Testis (tissue), 2 donors: Measurements from ENCODE around the gene TBL1XR1.

Experiments used
- POLR2A ChIP-seq: fragments of 450-650 bp; IDR thresholded peaks from one replicate; pipeline ENCODE4 v1.6.1; 2017; ENCODE audit warnings: antibody characterized with exemption, mild to moderate bottlenecking, moderate library complexity
- TF ChIP-seq, protein P1 (sequence below), 3 experiments: fragments of 450-650 bp in 2 of 3; fragments of 200-600 bp in 1 of 3; sonication (generic) in 1 of 3; IDR thresholded peaks; one replicate each; pipeline ENCODE4 v1.5.1; 2016 to 2019; ENCODE audit warnings: antibody characterized with exemption in 3 of 3, mild to moderate bottlenecking in 2 of 3, moderate library complexity in 1 of 3

DNA sequence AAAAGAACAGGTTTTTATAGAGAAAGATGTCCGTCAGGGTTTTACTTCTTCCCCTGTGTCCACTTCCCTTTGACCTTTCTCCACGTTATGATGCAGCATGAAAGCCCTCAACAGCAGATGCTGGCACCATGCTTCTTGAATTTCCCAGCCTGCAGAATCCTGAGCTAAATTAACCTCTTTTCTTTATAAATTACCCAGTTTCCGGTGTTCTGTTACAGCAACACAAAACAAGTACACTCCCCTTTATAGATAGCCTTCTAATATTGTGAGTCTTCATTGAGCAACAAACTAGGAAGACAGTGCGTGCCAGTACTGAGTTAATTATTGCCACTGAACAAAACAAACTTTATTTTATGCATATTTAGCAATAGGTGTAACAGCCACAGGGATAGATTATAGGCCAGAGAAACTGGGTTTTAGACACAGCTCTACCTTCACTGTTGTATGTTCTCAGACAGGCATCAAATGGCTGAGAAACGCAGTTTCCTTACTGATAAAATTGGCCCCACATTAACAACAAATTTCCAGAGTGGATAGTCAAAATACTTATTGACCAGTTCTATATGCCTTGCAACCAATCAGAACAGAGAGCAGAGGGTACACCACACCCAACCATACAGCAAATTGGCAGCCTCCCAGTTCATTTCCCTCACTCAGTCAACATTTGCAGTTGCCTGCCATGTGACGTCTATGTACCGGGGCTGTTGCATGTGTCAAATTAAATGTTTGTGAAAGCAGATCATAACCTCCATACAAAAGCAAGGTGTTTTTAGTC, 14.4 kb upstream of the TBL1XR1 start:
- TF ChIP-seq, protein P1, sequence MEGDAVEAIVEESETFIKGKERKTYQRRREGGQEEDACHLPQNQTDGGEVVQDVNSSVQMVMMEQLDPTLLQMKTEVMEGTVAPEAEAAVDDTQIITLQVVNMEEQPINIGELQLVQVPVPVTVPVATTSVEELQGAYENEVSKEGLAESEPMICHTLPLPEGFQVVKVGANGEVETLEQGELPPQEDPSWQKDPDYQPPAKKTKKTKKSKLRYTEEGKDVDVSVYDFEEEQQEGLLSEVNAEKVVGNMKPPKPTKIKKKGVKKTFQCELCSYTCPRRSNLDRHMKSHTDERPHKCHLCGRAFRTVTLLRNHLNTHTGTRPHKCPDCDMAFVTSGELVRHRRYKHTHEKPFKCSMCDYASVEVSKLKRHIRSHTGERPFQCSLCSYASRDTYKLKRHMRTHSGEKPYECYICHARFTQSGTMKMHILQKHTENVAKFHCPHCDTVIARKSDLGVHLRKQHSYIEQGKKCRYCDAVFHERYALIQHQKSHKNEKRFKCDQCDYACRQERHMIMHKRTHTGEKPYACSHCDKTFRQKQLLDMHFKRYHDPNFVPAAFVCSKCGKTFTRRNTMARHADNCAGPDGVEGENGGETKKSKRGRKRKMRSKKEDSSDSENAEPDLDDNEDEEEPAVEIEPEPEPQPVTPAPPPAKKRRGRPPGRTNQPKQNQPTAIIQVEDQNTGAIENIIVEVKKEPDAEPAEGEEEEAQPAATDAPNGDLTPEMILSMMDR (IDR thresholded peaks at IDR 0.05), result no peak
- TF ChIP-seq POLR2A, result no peak
